Peyer's patch (tissue), 4 donors: ENCODE results near the gene FYB1. TPM values are rescaled to one million over a fixed set of nuclear protein-coding genes. Genes with fewer than 3 reads are reported as not detected.

Source experiments
- DNase-seq, 3 donors: peaks; one replicate each; pipeline ENCODE4 v3.0.0-alpha.2; 2017 to 2019
- H3K27ac ChIP-seq, 4 donors: fragments of 200-600 bp; sonication (generic); one replicate each; pipeline ENCODE4 v1.5.1; 2016 to 2019
- H3K27me3 ChIP-seq, 2 donors: fragments of 200-600 bp; sonication (generic); one replicate each; pipeline ENCODE4 v1.5.1; 2019
- H3K36me3 ChIP-seq, 3 donors: fragments of 200-600 bp; sonication (generic); one replicate each; pipeline ENCODE4 v1.5.1; 2016 to 2019
- H3K4me1 ChIP-seq, 4 donors: fragments of 200-600 bp; sonication (generic); one replicate each; pipeline ENCODE4 v1.5.1; 2016 to 2019
- H3K4me3 ChIP-seq, 4 donors: fragments of 200-600 bp; sonication (generic); 1 replicate in 3 of 4; 2 replicates in 1 of 4; pipeline ENCODE4 v1.5.1; 2016 to 2019; ENCODE audit warnings: mild to moderate bottlenecking in 1 of 4
- H3K9me3 ChIP-seq, 4 donors: fragments of 200-600 bp; sonication (generic); one replicate each; pipeline ENCODE4 v1.5.1; 2016 to 2019; ENCODE audit warnings: mild to moderate bottlenecking in 1 of 4
- CTCF ChIP-seq, 6 experiments: fragments of 450-650 bp in 4 of 6; fragments of 200-600 bp in 2 of 6; sonication (generic) in 1 of 6; IDR thresholded peaks; one replicate each; pipeline ENCODE4 v1.5.1; 2017 to 2019; ENCODE audit warnings: antibody characterized with exemption in 6 of 6, mild to moderate bottlenecking in 3 of 6, moderate library complexity in 1 of 6
- POLR2A ChIP-seq, 2 donors: fragments of 450-650 bp; IDR thresholded peaks; one replicate each; pipeline ENCODE4 v1.5.1; 2017; ENCODE audit warnings: antibody characterized with exemption in 2 of 2, mild to moderate bottlenecking in 2 of 2, moderate library complexity in 2 of 2
- total RNA-seq, 4 donors: library from RNA; depleted of rRNA; stranded (reverse); fragments of >200 nt; gene quantifications; one replicate each; pipeline ENCODE4 v1.1.0, GENCODE V29; 2016

The FYB1 gene
- total RNA-seq, 4 donors from 2014 or later: 12.1 to 184 (median 17.6) TPM

GRCh38 chr5:39117401-39117800, 102.0 kb downstream of the FYB1 start:
- Histone ChIP-seq H3K27ac (no peak overlapping the region), H3K4me1 (no peaks in the 10 kb centered on the region), H3K27me3 (no peaks in the 10 kb centered on the region), H3K36me3 (no peaks in the 10 kb centered on the region), H3K9me3 (no peaks in the 10 kb centered on the region), H3K4me3 (no peak overlapping the region)
- no peak for DNase-seq
- no peak for TF ChIP-seq CTCF (IDR thresholded peaks at IDR 0.05)
- no peak for TF ChIP-seq POLR2A (IDR thresholded peaks at IDR 0.05)

GRCh38 chr5:39116344-39117170, 102.8 kb downstream of the FYB1 start:
- Histone ChIP-seq H3K4me1 (no peaks in the 10 kb centered on the region), H3K27ac (no peak overlapping the region), H3K27me3 (no peaks in the 10 kb centered on the region), H3K9me3 (no peaks in the 10 kb centered on the region), H3K36me3 (no peaks in the 10 kb centered on the region), H3K4me3 (no peak overlapping the region)
- TF ChIP-seq POLR2A (IDR thresholded peaks at IDR 0.05) (no peak), CTCF (IDR thresholded peaks at IDR 0.05) (no peak)
- no peak for DNase-seq

GRCh38 chr5:39115644-39116343, 103.6 kb downstream of the FYB1 start:
- Histone ChIP-seq H3K4me3 (no peak overlapping the region), H3K27me3 (no peaks in the 10 kb centered on the region), H3K9me3 (no peaks in the 10 kb centered on the region), H3K27ac (no peak overlapping the region), H3K4me1 (no peaks in the 10 kb centered on the region), H3K36me3 (no peaks in the 10 kb centered on the region)
- DNase-seq: no peak
- no peak for TF ChIP-seq POLR2A (IDR thresholded peaks at IDR 0.05)
- no peak for TF ChIP-seq CTCF (IDR thresholded peaks at IDR 0.05)

GRCh38 chr5:39114155-39114554, 105.2 kb downstream of the FYB1 start:
- DNase-seq: no peak
- Histone ChIP-seq H3K9me3 (no peaks in the 10 kb centered on the region), H3K27me3 (no peaks in the 10 kb centered on the region), H3K4me3 (no peak overlapping the region), H3K27ac (no peak overlapping the region), H3K4me1 (no peaks in the 10 kb centered on the region), H3K36me3 (no peaks in the 10 kb centered on the region)
- TF ChIP-seq CTCF (IDR thresholded peaks at IDR 0.05): no peak
- TF ChIP-seq POLR2A (IDR thresholded peaks at IDR 0.05): no peak

- Histone ChIP-seq H3K4me1 (no peaks in the 10 kb centered on the region), H3K27ac (no peak overlapping the region), H3K9me3 (no peaks in the 10 kb centered on the region), H3K4me3 (no peak overlapping the region), H3K27me3 (no peaks in the 10 kb centered on the region), H3K36me3 (no peaks in the 10 kb centered on the region)
- no peak for DNase-seq
- TF ChIP-seq CTCF (IDR thresholded peaks at IDR 0.05) (no peak), POLR2A (IDR thresholded peaks at IDR 0.05) (no peak)
Observed at GRCh38 chr5:39113354-39113953, 105.9 kb downstream of the FYB1 start.
